GM19193 (cell line): ENCODE measurements around the gene FDX2.

Experiments
- POLR2A ChIP-seq: IDR thresholded peaks from 4 replicates; pipeline ENCODE4 v1.6.1; 2011; ENCODE audit not compliant: insufficient read depth, insufficient read length; ENCODE audit errors: extremely low read depth

The FDX2 gene

GRCh38 chr19:10320602-10321416 lies 5.0 kb upstream of the FDX2 start:
- no peak for TF ChIP-seq POLR2A

- no peak for TF ChIP-seq POLR2A
Observed at GRCh38 chr19:10318807-10319682, 3.2 kb upstream of the FDX2 start.

GRCh38 chr19:10317857-10318462 lies 2.1 kb upstream of the FDX2 start:
- TF ChIP-seq POLR2A: no peak

- no peak for TF ChIP-seq POLR2A
Observed at GRCh38 chr19:10317045-10317856, 1.4 kb upstream of the FDX2 start.

GRCh38 chr19:10316229-10317044 lies 622 bp upstream of the FDX2 start:
- no peak for TF ChIP-seq POLR2A

GRCh38 chr19:10309423-10309822 lies 6.4 kb downstream of the FDX2 start, which contains the start of gene ZGLP1:
ZGLP1 (minus strand) TSS chr19:10309815.
- no peak for TF ChIP-seq POLR2A

GRCh38 chr19:10306327-10306726 lies 9.5 kb downstream of the FDX2 start:
- no peak for TF ChIP-seq POLR2A

- no peak for TF ChIP-seq POLR2A
Observed at GRCh38 chr19:10305139-10305806, 10.5 kb downstream of the FDX2 start.

GRCh38 chr19:10299545-10300458 lies 16.0 kb downstream of the FDX2 start:
- no peak for TF ChIP-seq POLR2A

GRCh38 chr19:10295847-10296591 lies 19.8 kb downstream of the FDX2 start:
- TF ChIP-seq POLR2A: peak; percentile 7

- peak; percentile 37 for TF ChIP-seq POLR2A
Observed at GRCh38 chr19:10295305-10295846, 20.4 kb downstream of the FDX2 start.
